Activated T-cell treated with anti-CD3 and anti-CD28 coated beads for 1 hour (primary cell): ENCODE measurements around the gene COTL1.
"Not testable (repeated sequence)": the region's sequence is repeated elsewhere in the genome, so short reads cannot be mapped to it uniquely, and the experiment has no call there.

ENCODE experiments used
- DNase-seq: peaks from one replicate; pipeline ENCODE4 v3.0.0-alpha.2; 2020; ENCODE audit warnings: low read depth

The COTL1 gene

DNA sequence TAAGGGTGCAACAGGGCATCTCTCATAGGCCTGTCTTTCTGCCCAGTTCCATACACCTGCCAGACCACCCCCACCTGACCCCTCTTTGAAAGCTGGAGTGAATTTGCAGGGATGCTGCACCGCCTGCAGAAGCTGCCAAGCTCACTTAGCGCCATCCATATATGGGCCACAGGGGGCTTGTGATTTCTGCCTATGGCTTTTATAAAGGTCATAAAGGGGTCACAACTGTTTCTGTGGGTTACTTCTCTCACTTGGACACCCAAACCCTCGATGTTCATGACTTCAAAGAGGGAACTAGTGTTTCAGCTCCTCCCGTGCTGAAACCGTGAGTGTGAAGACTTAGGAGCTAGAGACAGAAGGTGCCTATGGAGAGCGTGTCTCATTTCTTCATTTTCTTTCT lies 89.6 kb downstream of the COTL1 start:
- DNase-seq: no peak

DNA sequence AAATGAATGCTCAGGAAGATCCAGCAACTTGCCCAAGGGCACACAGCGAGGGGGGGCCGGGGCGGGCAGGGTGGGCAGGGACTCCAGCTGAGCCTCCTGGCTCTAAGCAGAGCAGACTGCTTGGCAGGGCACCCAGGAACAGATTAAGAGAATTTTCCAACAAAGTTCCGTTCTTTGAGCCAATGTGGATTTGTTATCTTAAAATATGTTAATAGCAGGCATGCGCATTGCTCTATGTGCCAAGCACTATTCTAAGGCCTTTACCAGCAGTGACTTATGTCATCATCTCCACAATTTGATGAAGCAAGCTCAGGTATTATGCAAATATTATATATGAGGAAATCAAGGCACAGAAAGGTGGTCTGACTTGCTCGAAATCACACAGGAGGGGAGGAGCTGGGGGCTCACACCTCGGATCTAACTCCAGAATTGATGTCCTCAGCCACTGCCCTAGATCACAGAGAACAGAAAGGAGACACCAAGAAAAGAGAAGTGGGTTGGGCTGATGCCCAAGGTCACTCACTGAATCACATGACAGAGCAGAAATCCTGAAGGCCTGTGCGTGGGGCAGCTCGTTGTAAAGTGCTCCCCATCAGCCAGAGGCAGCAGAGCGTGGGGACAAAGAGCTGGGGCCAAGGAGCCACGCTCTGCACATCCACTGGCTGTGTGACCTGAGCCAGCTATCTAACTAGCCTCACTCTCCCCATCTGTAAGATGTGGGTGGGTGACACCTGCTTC lies 90.2 kb downstream of the COTL1 start:
- no peak for DNase-seq

DNA sequence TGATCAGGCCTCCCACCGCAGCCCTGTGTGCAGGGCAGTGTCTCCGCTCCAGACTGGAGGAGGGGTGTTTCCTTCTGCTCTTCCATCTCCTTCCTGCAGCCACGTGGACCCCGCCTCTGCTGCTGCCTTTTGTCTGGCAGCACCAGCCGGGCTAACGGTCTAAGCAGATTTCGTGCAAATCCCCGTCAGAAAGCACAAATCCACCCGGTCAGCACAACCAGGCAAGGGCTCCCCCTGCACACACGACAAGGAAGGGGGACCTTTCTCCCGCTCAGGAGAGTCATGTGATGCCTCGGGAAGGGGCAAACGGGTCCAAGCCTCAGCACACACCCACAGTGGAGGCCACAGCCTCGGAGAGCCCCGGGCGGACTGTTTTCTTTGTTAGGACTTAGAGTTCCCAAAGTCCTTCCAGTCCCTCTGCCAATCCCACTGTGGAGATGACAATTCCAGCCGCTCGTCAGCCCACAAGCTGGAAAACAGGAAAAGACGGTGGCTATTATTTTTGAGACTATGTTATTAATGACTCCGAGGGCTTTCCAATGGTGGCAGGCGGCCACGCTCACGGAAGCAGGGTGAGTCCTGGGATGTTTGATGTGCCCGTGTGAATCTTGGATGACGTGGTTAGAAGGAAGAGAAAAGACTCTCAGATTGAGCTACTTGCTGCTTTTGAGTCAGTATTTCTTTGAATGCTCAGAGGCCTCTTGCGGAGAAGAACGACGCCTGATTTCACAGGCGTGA lies 90.9 kb downstream of the COTL1 start:
- DNase-seq: no peak

DNA sequence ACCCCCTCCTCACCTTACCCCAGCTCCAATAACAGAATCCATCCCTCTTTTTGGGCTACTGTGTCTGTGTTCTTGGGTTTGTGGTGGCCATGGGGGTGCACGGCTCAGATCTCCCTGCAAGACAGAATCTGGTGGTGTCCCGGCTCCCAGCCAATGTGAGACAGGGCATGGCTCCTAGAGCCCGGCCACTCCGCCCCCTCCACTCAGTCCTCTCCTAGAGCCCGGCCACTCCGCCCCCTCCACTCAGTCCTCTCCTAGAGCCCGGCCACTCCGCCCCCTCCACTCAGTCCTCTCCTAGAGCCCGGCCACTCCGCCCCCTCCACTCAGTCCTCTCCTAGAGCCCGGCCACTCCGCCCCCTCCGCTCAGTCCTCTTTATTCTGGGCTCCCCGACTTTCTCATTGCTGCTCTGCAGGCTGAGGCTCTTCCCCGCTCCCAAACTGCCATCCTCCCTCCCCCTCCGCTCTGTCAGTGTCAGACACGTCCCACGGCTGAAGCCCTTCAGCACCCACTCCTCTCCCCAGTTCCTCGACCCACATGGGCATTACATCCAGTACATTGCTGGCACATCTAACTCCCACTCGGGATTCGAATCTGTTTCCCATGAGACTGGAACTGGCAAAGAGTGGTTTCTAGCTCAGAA lies 92.8 kb downstream of the COTL1 start:
- DNase-seq: not testable (repeated sequence)

DNA sequence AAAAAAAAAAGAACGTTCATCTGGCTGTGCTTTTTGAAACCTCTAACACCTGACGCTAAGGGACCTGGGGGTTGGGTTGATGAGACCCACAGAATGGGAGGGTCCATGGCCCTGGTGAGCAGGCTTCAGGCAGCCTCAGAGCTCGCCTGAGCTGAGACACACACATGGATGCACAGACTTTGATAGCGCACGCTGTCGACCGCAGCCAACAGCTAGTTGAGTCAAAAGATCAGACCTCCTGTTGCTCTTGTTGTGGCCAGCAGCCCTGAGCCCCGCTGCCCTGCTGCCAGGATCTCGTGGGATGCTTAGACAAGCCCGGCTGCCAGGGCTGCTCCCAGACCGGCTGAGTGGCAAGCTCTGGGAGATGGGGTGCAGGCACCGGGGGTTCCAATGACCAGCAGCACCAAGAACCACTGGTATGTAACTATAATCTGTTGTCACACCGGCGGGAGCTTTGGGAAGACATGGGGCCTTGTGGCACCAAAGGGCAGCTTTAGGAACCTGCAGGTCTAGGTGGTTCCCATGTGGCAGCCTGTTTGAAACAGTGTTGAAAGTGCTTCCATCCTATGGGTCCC lies 93.4 kb downstream of the COTL1 start:
- DNase-seq: no peak

DNA sequence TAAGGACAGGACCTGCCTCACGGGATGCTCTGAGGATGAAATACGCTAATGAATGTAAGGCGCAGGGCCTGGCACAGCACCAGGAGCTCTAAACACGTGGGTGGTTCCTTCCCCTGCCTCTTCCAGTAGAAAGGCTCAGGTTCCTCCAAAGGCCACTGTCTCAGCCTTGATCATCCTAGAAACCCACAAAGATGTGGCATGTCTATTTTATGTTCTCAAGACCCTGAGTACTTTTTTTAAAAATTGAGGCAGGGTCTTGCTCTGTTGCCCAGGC lies 96.4 kb downstream of the COTL1 start:
- DNase-seq: no peak

DNA sequence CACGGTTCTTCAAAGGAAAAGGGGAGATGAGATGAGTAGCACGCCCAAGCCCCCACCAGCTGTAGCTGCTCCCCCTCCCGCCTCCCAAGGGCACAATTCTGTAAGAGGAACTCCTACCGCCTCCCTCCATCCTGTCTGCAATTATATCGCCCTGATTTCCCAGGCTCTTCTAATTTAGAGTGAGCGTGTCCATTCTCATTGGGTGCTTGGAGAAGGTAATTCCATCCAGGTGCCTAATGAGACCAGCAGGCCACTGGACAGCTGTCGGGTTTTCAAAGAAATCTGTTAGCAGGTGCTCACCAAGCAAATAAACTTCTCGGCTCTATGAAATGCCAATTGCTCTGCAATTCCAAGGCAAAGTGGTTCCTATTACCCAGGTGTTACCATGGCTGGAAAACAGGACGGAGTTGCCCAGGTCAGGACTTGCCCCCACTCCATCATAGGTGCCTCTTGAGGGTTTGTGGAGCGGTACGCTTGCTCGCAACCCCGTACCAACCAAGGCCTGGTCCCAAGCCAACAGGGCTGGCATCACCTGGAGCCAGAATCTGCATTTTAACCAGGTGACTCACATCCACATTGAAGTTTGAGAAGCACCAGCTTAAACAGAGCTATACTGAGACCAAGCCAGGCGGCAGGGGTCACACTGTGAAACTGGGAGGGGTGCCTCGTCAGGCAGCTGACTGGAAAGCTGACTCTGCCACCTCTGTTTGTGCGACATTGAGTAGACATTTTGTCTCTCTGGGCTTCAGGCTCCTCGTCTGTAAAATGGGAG lies 97.0 kb downstream of the COTL1 start:
- no peak for DNase-seq

DNA sequence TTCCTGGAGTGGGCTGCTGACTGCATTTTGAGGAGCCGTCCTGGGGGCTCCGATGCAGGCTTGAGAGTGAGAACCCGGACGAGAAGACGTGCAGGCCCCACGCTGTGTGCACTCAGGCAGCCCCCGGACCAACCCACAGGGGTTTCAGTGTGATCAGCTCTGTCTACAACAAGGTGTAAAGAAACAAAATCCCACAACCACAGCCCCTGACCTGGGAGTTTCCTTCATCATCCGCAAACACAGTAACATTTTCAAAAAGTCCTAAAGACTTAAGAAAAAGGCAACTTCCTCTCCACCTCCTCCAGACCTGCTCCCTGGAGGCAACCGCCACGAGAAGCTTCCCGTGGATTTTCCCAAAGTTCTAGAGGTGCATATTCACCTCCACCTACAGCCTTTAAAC lies 98.0 kb downstream of the COTL1 start:
- no peak for DNase-seq

DNA sequence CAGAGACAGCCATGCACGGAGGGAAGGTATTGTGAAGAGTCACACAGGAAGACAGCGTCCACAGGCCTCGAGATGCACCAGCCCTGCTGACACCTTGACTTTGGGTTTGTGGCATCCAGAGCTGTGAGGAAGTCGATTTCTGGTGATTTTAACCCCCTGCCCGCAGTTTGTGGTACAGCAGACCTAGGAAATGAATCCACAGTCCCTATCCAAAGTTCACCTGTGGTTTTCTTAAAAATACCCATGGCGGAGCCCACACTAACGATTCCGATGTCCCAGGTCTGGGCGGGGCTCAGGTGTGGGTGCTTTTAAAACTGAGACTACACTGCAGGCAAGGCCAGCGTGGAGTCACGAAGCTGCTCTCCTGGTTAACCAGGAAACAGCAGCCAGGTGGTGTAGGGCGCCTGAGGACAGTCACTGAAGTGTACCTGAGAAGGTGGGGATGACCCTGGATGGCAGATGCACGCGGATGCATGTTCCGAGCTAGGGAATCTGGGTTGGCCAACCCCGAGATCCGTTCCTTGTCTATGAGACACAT lies 99.0 kb downstream of the COTL1 start:
- peak; percentile 48 for DNase-seq

DNA sequence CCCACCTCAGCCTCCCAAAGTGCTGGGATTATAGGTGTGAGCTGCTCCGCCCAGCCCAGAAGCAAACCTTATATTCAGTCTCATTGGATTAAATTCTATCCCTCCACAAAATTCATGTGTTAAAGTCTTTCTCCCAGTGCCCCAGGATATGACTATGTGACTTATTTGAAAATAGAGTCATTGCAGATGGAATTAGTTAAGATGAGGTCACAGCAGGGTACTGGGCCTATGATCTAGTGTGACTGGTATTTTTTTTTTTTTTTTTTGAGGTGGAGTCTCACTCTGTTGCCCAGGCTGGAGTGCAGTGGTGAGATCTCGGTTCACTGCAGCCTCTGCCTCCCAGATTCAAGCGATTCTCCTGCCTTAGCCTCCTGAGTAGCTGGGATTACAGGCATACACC lies 99.7 kb downstream of the COTL1 start:
- DNase-seq: not testable (repeated sequence)

DNA sequence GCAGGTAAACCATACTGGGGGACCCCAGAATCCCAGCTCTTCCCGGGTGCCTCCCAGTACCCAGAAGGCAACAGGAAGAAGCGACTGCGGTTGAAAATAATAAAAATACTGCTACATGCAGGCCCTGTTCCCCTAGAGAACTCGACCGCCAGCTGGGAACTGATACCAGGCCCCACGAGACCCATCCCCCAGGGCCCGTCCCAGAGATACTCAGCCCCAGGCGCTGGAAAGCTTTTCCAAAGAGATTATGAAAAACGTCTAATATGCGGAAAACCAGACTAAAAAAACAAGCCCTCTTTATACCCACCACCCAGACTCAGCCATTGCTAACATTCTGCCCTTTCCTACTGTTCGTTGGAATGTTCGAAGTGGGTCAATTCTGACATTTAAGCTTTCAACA lies 100.5 kb downstream of the COTL1 start:
- no peak for DNase-seq
